Measurements from ENCODE around the gene SLC9A9. TPM values are rescaled to one million over a fixed set of nuclear protein-coding genes. Genes with fewer than 3 reads are reported as not detected.

The SLC9A9 gene
- total RNA-seq, 1 donor from 2014 or later: 0.22 TPM

- Histone ChIP-seq H3K27me3 (no peaks in the 10 kb centered on the region), H3F3A (ENCODE audit: low read depth) (peaks cover 18% of the 10 kb centered on the region), H3K4me2 (peak overlapping the region; percentile 7), H3K9me3 (ENCODE audit: low read depth) (no peaks in the 10 kb centered on the region), H3K27ac (peak overlapping the region; percentile 81), H3K4me1 (peaks cover 42% of the 10 kb centered on the region), H3K79me2 (ENCODE audit: low read depth) (no peaks in the 10 kb centered on the region), H3K4me3 (no peak overlapping the region), H3K36me3 (no peaks in the 10 kb centered on the region), H3K9ac (no peak overlapping the region), H4K20me1 (ENCODE audit: low read depth) (no peaks in the 10 kb centered on the region), H2AFZ (replicated peaks) (peak overlapping the region; percentile 86)
- Mint-ChIP-seq H3K36me3 (peaks cover 2% of the 10 kb centered on the region), H3K27me3 (ENCODE audit: insufficient read depth, low read depth) (no peaks in the 10 kb centered on the region), H3K9me3 (no peaks in the 10 kb centered on the region), H3K4me3 (no peak overlapping the region), H3K4me1 (peaks cover 31% of the 10 kb centered on the region), H3K27ac (peak overlapping the region; percentile 78)
- no peak for TF ChIP-seq CTCF (IDR thresholded peaks at IDR 0.05)
- no peak for TF ChIP-seq EZH2 (IDR thresholded peaks at IDR 0.05)
- no peak for TF ChIP-seq EZH2phosphoT487 (IDR thresholded peaks at IDR 0.05)
- no peak for DNase-seq (ENCODE audit: low spot score)
These were observed 94.8 kb downstream of the SLC9A9 start for GRCh38 chr3:143753456-143753855.

GRCh38 chr3:143753006-143753405 lies 95.3 kb downstream of the SLC9A9 start:
- Histone ChIP-seq H3K4me3 (no peak overlapping the region), H2AFZ (replicated peaks) (peak overlapping the region; percentile 86), H3K27ac (peak overlapping the region; percentile 81), H3K4me1 (peaks cover 42% of the 10 kb centered on the region), H4K20me1 (ENCODE audit: low read depth) (no peaks in the 10 kb centered on the region), H3K9me3 (ENCODE audit: low read depth) (no peaks in the 10 kb centered on the region), H3F3A (ENCODE audit: low read depth) (peaks cover 18% of the 10 kb centered on the region), H3K36me3 (no peaks in the 10 kb centered on the region), H3K9ac (no peak overlapping the region), H3K4me2 (peak overlapping the region; percentile 7), H3K79me2 (ENCODE audit: low read depth) (no peaks in the 10 kb centered on the region), H3K27me3 (no peaks in the 10 kb centered on the region)
- Mint-ChIP-seq H3K36me3 (peaks cover 2% of the 10 kb centered on the region), H3K27ac (peak overlapping the region; percentile 78), H3K9me3 (peaks cover 2% of the 10 kb centered on the region), H3K4me3 (no peak overlapping the region), H3K4me1 (peaks cover 31% of the 10 kb centered on the region), H3K27me3 (ENCODE audit: insufficient read depth, low read depth) (no peaks in the 10 kb centered on the region)
- no peak for TF ChIP-seq EZH2phosphoT487 (IDR thresholded peaks at IDR 0.05)
- no peak for TF ChIP-seq CTCF (IDR thresholded peaks at IDR 0.05)
- no peak for TF ChIP-seq EZH2 (IDR thresholded peaks at IDR 0.05)
- DNase-seq (ENCODE audit: low spot score): peak; percentile 6

GRCh38 chr3:143751643-143752178 lies 96.6 kb downstream of the SLC9A9 start:
- H3K36me3 Mint-ChIP-seq: peaks cover 2% of the 10 kb centered on the region
- no peak for TF ChIP-seq CTCF (IDR thresholded peaks at IDR 0.05)
- TF ChIP-seq EZH2phosphoT487 (IDR thresholded peaks at IDR 0.05): no peak
- TF ChIP-seq EZH2 (IDR thresholded peaks at IDR 0.05): no peak

More at GRCh38 chr3:143751643-143752178, 96.6 kb downstream of the SLC9A9 start:
- Histone ChIP-seq H3F3A (ENCODE audit: low read depth) (peaks cover 18% of the 10 kb centered on the region), H2AFZ (replicated peaks) (peak overlapping the region; percentile 78), H3K79me2 (ENCODE audit: low read depth) (no peaks in the 10 kb centered on the region), H3K9me3 (ENCODE audit: low read depth) (no peaks in the 10 kb centered on the region), H3K27ac (peak overlapping the region; percentile 72), H3K4me2 (peak overlapping the region; percentile 7), H3K9ac (no peak overlapping the region), H3K4me1 (peaks cover 42% of the 10 kb centered on the region), H3K27me3 (no peaks in the 10 kb centered on the region), H3K36me3 (no peaks in the 10 kb centered on the region), H3K4me3 (no peak overlapping the region), H4K20me1 (ENCODE audit: low read depth) (no peaks in the 10 kb centered on the region)
- H3K4me1 Mint-ChIP-seq: peaks cover 31% of the 10 kb centered on the region
- peak overlapping the region; percentile 43 for H3K27ac Mint-ChIP-seq
- peak overlapping the region; percentile 6 for H3K4me3 Mint-ChIP-seq
- peaks cover 3% of the 10 kb centered on the region for H3K9me3 Mint-ChIP-seq
- H3K27me3 Mint-ChIP-seq (ENCODE audit: insufficient read depth, low read depth): no peaks in the 10 kb centered on the region
- DNase-seq (ENCODE audit: low spot score): no peak

Measured in neural progenitor cell (in vitro differentiated cells).